DOHH2 (cell line): ENCODE measurements around the gene ADGRB3.

ENCODE experiments used
- H3F3A ChIP-seq: fragments of 200-600 bp; sonication (generic), shearing (Covaris generic); 2 replicates; pipeline ENCODE4 v1.6.0; 2016; ENCODE audit warnings: antibody characterized with exemption, mild to moderate bottlenecking; ENCODE audit not compliant: control insufficient read depth, insufficient read depth
- H3K27ac ChIP-seq: fragments of 200-600 bp; sonication (generic); 2 replicates; pipeline ENCODE4 v1.5.1; 2014; ENCODE audit warnings: low read depth, mild to moderate bottlenecking, low read length, moderate library complexity
- H3K27me3 ChIP-seq: fragments of 200-600 bp; sonication (generic); 2 replicates; pipeline ENCODE4 v1.6.1; 2014; ENCODE audit warnings: mild to moderate bottlenecking, low read length, mixed read lengths; ENCODE audit not compliant: control insufficient read depth
- H3K36me3 ChIP-seq: fragments of 200-600 bp; sonication (generic); 2 replicates; pipeline ENCODE4 v1.6.1; 2014; ENCODE audit warnings: mild to moderate bottlenecking, low read length, moderate library complexity, mixed read lengths; ENCODE audit not compliant: control insufficient read depth
- H3K4me1 ChIP-seq: fragments of 200-600 bp; sonication (generic); 2 replicates; pipeline ENCODE4 v1.6.1; 2014; ENCODE audit warnings: mild to moderate bottlenecking, low read length, mixed read lengths; ENCODE audit not compliant: control insufficient read depth
- H3K4me2 ChIP-seq: fragments of 200-600 bp; sonication (generic); 2 replicates; pipeline ENCODE4 v1.6.0; 2014; ENCODE audit warnings: mild to moderate bottlenecking, low read length, moderate library complexity
- H3K4me3 ChIP-seq: fragments of 200-600 bp; sonication (generic); 2 replicates; pipeline ENCODE4 v1.5.1; 2014; ENCODE audit warnings: mild to moderate bottlenecking, low read length, mixed read lengths
- H3K79me2 ChIP-seq: fragments of 200-600 bp; sonication (generic); 2 replicates; pipeline ENCODE4 v1.6.1; 2014; ENCODE audit warnings: mild to moderate bottlenecking, low read length, mixed read lengths; ENCODE audit not compliant: control insufficient read depth
- H3K9me2 ChIP-seq: fragments of 200-600 bp; sonication (generic); replicated peaks from 2 replicates; pipeline ENCODE4 v1.6.1; 2014; ENCODE audit warnings: mild to moderate bottlenecking, low read length, mixed read lengths; ENCODE audit not compliant: control insufficient read depth
- H3K9me3 ChIP-seq: fragments of 200-600 bp; sonication (generic); 2 replicates; pipeline ENCODE4 v1.6.1; 2014; ENCODE audit warnings: antibody characterized with exemption, low read length, mixed read lengths; ENCODE audit not compliant: control insufficient read depth, insufficient read depth
- H4K20me1 ChIP-seq: fragments of 200-600 bp; sonication (generic); 2 replicates; pipeline ENCODE4 v1.6.0; 2014; ENCODE audit warnings: low read depth, mild to moderate bottlenecking, antibody characterized with exemption, low read length, moderate library complexity; ENCODE audit not compliant: control insufficient read depth, insufficient read depth
- CTCF ChIP-seq: fragments of 200-600 bp; sonication (generic); IDR thresholded peaks from one replicate; pipeline ENCODE4 v1.5.1; 2014; ENCODE audit warnings: antibody characterized with exemption, mild to moderate bottlenecking, low read depth, low read length; ENCODE audit not compliant: poor library complexity, severe bottlenecking
- EZH2phosphoT487 ChIP-seq: fragments of 200-600 bp; sonication (generic); IDR thresholded peaks from 2 replicates; pipeline ENCODE4 v1.6.1; 2017; ENCODE audit warnings: borderline replicate concordance, mild to moderate bottlenecking, antibody characterized with exemption, low read length, moderate library complexity, mixed read lengths

ADGRB3 gene

DNA sequence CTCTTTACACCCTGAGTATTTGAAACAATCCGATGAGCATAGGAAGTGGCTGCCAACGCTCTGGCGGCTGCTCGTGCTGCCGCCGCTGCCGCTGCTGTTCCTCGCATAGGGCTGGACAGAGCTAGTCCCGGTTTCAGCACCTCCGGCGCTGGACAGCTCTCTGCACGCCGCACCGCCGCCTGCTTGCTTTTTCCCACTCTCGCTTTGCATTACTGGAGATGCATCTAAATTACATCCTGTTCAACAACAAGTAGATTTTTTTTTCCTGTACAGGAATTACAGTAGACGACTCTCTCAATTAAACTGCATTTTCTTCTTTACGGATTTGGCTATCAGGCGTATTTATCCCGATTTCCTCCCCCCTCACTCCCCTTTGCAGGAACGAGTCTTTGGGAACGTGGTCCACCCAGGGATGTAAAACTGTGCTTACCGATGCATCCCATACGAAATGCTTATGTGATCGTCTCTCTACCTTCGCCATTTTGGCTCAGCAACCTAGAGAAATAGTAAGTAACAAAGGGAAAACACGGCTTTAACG lies 597.9 kb downstream of the ADGRB3 start:
- H4K20me1 ChIP-seq = no peaks in the 10 kb centered on the region
- H3K4me1 ChIP-seq = no peaks in the 10 kb centered on the region
- H3F3A ChIP-seq = no peaks in the 10 kb centered on the region
- no peaks in the 10 kb centered on the region for H3K36me3 ChIP-seq
- H3K9me3 ChIP-seq = no peaks in the 10 kb centered on the region
- no peaks in the 10 kb centered on the region for H3K9me2 ChIP-seq
- H3K27ac ChIP-seq = no peak overlapping the region
- TF ChIP-seq EZH2phosphoT487 (no peak), CTCF (no peak)
- H3K4me3 ChIP-seq = no peak overlapping the region
- no peaks in the 10 kb centered on the region for H3K27me3 ChIP-seq
- no peak overlapping the region for H3K4me2 ChIP-seq
- no peaks in the 10 kb centered on the region for H3K79me2 ChIP-seq

DNA sequence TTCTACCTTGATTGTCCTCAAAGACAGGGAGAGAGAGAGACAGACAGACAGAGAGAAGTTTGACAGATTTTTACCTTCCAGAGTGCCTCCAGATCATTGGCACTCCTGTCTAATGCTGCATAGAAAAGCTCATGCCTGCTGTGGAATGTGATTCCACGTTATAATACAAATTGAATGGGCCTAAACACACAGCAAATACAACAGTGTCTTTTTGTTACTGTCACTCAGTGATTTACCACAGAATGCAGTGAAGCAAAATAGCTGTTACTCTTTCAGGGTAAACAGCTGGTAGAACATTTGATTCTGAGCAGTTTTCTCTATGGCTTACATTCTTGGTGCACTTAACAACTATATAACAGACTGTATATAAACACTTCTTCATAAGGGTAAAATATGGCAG lies 603.0 kb downstream of the ADGRB3 start:
- no peak for TF ChIP-seq EZH2phosphoT487
- TF ChIP-seq CTCF = no peak
- no peak overlapping the region for H3K4me2 ChIP-seq
- no peaks in the 10 kb centered on the region for H3K27me3 ChIP-seq
- H3K4me3 ChIP-seq = no peak overlapping the region
- no peaks in the 10 kb centered on the region for H4K20me1 ChIP-seq
- H3K36me3 ChIP-seq = no peaks in the 10 kb centered on the region
- no peaks in the 10 kb centered on the region for H3K9me2 ChIP-seq
- H3F3A ChIP-seq = no peaks in the 10 kb centered on the region
- no peak overlapping the region for H3K27ac ChIP-seq
- H3K9me3 ChIP-seq = no peaks in the 10 kb centered on the region
- no peaks in the 10 kb centered on the region for H3K4me1 ChIP-seq
- no peaks in the 10 kb centered on the region for H3K79me2 ChIP-seq

- Histone ChIP-seq H3K27ac (no peak overlapping the region), H3K4me3 (no peak overlapping the region), H3K79me2 (no peaks in the 10 kb centered on the region), H3K27me3 (no peaks in the 10 kb centered on the region), H3F3A (no peaks in the 10 kb centered on the region), H3K9me2 (no peaks in the 10 kb centered on the region), H3K4me2 (no peak overlapping the region), H3K4me1 (no peaks in the 10 kb centered on the region), H4K20me1 (no peaks in the 10 kb centered on the region), H3K36me3 (no peaks in the 10 kb centered on the region), H3K9me3 (no peaks in the 10 kb centered on the region)
- no peak for TF ChIP-seq EZH2phosphoT487
Observed at GRCh38 chr6:69246983-69247382, 611.9 kb downstream of the ADGRB3 start.

- Histone ChIP-seq H4K20me1 (no peaks in the 10 kb centered on the region), H3K4me2 (no peak overlapping the region), H3K4me1 (no peaks in the 10 kb centered on the region), H3K27ac (no peak overlapping the region), H3K9me3 (no peaks in the 10 kb centered on the region), H3K27me3 (no peaks in the 10 kb centered on the region), H3K9me2 (no peaks in the 10 kb centered on the region; the same call in 1 of the 2 replicates), H3K79me2 (no peaks in the 10 kb centered on the region), H3K4me3 (no peak overlapping the region), H3K36me3 (no peaks in the 10 kb centered on the region), H3F3A (no peaks in the 10 kb centered on the region)
- TF ChIP-seq EZH2phosphoT487 (no peak), CTCF (no peak)
Observed at GRCh38 chr6:69261010-69261409, 625.9 kb downstream of the ADGRB3 start.
